ENCODE measurements around the gene LIMCH1. TPM values are rescaled to one million over a fixed set of nuclear protein-coding genes. Genes with fewer than 3 reads are reported as not detected.

LIMCH1 gene
- total RNA-seq, 1 experiment from 2014 or later = 48.4 TPM

DNA sequence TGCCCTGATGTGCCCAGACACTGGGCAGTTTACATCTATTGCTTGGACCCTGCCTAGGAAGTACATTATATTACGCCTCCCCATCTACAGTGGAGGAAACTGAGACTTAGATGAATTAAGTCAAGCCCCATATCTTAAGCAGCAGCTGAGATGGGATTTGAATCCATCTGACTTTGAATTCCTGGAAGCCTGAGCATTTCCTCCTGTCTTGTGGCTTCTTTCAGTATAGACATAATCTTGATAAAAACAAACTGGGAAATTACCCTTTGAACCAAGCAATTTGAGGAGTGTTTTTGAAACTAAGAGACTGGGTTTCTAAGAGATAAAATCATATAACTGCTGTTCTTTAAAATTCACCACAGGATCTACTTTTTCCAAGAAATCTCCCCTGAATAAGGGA, 18.6 kb downstream of the LIMCH1 start:
- intact Hi-C loops (cut with micrococcal nuclease) = no loop called here
- H3K27ac Mint-ChIP-seq (ENCODE audit: low read depth, unreplicated experiment) = no peak overlapping the region
- no peaks in the 10 kb centered on the region for H3K36me3 Mint-ChIP-seq (ENCODE audit: insufficient read depth, unreplicated experiment)
- no peaks in the 10 kb centered on the region for H3K9me3 Mint-ChIP-seq (ENCODE audit: unreplicated experiment)
- H3K4me3 Mint-ChIP-seq (ENCODE audit: unreplicated experiment) = no peak overlapping the region
- no peaks in the 10 kb centered on the region for H3K4me1 Mint-ChIP-seq (ENCODE audit: insufficient read depth, unreplicated experiment)
- DNase-seq (ENCODE audit: unreplicated experiment) = no peak
- ChIA-PET POLR2A (interaction anchor here (1.4 kb wide), 1 partner anchor 19 kb away, joined by 5 read pairs; no protein-coding TSS in a partner anchor), CTCF (no interaction called here)
- BruUV-seq (replicated peaks) = no TSS peak
- TF ChIP-seq, protein P1, sequence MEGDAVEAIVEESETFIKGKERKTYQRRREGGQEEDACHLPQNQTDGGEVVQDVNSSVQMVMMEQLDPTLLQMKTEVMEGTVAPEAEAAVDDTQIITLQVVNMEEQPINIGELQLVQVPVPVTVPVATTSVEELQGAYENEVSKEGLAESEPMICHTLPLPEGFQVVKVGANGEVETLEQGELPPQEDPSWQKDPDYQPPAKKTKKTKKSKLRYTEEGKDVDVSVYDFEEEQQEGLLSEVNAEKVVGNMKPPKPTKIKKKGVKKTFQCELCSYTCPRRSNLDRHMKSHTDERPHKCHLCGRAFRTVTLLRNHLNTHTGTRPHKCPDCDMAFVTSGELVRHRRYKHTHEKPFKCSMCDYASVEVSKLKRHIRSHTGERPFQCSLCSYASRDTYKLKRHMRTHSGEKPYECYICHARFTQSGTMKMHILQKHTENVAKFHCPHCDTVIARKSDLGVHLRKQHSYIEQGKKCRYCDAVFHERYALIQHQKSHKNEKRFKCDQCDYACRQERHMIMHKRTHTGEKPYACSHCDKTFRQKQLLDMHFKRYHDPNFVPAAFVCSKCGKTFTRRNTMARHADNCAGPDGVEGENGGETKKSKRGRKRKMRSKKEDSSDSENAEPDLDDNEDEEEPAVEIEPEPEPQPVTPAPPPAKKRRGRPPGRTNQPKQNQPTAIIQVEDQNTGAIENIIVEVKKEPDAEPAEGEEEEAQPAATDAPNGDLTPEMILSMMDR (IDR thresholded peaks at IDR 0.05; ENCODE audit: unreplicated experiment) = no peak
- H3K27me3 Mint-ChIP-seq (ENCODE audit: insufficient read depth, unreplicated experiment) = no peaks in the 10 kb centered on the region

DNA sequence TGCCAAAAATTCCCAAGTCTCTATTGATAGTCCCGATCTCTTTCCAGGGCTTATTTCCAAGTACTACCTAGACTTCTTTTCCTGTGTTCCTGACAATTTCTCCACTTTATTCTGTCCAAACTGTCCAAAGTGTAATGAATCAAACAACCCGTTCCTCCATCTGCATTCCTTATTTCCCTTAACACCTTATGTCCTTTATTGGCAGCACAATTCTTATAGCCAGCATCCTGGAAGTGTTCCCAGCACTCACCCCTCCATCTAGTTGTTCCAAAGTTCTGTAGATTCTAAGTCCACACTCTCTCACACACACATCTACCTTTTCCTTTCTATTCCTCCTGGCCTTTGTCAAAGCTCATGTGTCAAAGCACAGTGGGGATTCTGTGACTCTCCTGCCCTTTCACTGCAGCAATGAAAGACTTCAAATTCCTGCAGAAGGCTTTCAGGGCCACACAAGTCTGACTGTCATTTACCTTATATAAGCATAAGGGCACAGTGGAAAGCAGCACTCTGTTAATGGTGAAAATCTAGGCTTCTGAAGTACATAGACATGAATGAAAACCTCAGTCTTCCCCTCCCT, 22.1 kb downstream of the LIMCH1 start:
- intact Hi-C loops (cut with micrococcal nuclease) = no loop called here
- Mint-ChIP-seq H3K4me1 (ENCODE audit: insufficient read depth, unreplicated experiment) (no peaks in the 10 kb centered on the region), H3K4me3 (ENCODE audit: unreplicated experiment) (no peak overlapping the region), H3K9me3 (ENCODE audit: unreplicated experiment) (no peaks in the 10 kb centered on the region), H3K36me3 (ENCODE audit: insufficient read depth, unreplicated experiment) (no peaks in the 10 kb centered on the region), H3K27ac (ENCODE audit: low read depth, unreplicated experiment) (no peak overlapping the region), H3K27me3 (ENCODE audit: insufficient read depth, unreplicated experiment) (no peaks in the 10 kb centered on the region)
- TF ChIP-seq, protein P1 (IDR thresholded peaks at IDR 0.05; ENCODE audit: unreplicated experiment) = no peak
- ChIA-PET POLR2A (interaction anchor here (0.6 to 0.7 kb wide), 2 partner anchors 52 to 106 kb away, joined by 3 to 4 read pairs; no protein-coding TSS in a partner anchor), CTCF (interaction anchor here (1.1 kb wide), 1 partner anchor 663 kb away, joined by 3 read pairs; no protein-coding TSS in a partner anchor)
- BruUV-seq (replicated peaks) = no TSS peak
- DNase-seq (ENCODE audit: unreplicated experiment) = no peak

DNA sequence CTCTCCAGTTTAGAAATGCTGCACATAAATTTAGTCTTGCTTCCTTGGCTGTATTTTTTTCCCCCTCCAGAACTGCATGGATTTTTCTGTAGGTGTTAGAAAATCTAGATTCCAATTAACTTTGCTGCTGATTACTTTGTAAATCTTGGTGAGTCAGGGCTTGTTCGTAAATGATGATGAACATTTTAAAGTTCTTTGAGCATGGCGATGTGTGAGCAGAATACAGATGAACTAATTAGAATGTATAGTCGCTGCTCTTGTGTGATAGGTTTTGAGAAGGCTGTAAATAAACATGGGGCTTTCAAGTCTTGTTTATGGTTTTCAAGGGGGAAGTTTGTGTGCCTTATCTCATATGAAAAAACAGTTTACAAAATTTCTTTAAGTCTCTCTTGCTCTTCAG, 23.3 kb downstream of the LIMCH1 start:
- POLR2A ChIA-PET = no interaction called here
- no peak for DNase-seq (ENCODE audit: unreplicated experiment)
- intact Hi-C loops (cut with micrococcal nuclease) = no loop called here
- H3K4me3 Mint-ChIP-seq (ENCODE audit: unreplicated experiment) = no peak overlapping the region
- no TSS peak for BruUV-seq (replicated peaks)
- H3K36me3 Mint-ChIP-seq (ENCODE audit: insufficient read depth, unreplicated experiment) = no peaks in the 10 kb centered on the region
- H3K4me1 Mint-ChIP-seq (ENCODE audit: insufficient read depth, unreplicated experiment) = no peaks in the 10 kb centered on the region
- H3K9me3 Mint-ChIP-seq (ENCODE audit: unreplicated experiment) = no peaks in the 10 kb centered on the region
- no peaks in the 10 kb centered on the region for H3K27me3 Mint-ChIP-seq (ENCODE audit: insufficient read depth, unreplicated experiment)
- TF ChIP-seq, protein P1 (IDR thresholded peaks at IDR 0.05; ENCODE audit: unreplicated experiment) = no peak
- no peak overlapping the region for H3K27ac Mint-ChIP-seq (ENCODE audit: low read depth, unreplicated experiment)
- CTCF ChIA-PET = no interaction called here

DNA sequence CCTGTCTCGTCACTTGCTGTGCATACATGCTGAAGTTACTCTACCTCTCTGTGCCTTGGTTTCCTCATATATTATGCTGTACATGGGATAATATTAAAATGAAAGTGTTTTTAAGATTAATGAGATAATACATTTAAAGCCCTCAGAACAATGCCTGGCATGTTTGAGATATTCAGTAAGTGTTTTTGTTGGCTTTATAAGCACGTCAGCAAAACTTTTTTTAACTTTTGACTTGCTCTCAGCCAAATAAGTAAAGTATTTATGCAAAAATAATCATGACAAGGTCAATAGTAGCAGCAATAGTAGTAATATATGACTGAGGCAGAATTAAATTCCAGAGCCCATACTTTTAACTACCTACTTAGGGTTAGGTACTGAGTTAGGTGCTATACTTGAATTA, 29.2 kb downstream of the LIMCH1 start:
- BruUV-seq (replicated peaks) = no TSS peak
- H3K4me3 Mint-ChIP-seq (ENCODE audit: unreplicated experiment) = no peak overlapping the region
- TF ChIP-seq, protein P1 (IDR thresholded peaks at IDR 0.05; ENCODE audit: unreplicated experiment) = no peak
- no peak overlapping the region for H3K27ac Mint-ChIP-seq (ENCODE audit: low read depth, unreplicated experiment)
- H3K27me3 Mint-ChIP-seq (ENCODE audit: insufficient read depth, unreplicated experiment) = no peaks in the 10 kb centered on the region
- H3K36me3 Mint-ChIP-seq (ENCODE audit: insufficient read depth, unreplicated experiment) = no peaks in the 10 kb centered on the region
- intact Hi-C loops (cut with micrococcal nuclease) = no loop called here
- ChIA-PET CTCF (interaction anchor here (0.8 kb wide), 1 partner anchor 202 kb away, joined by 3 read pairs; no protein-coding TSS in a partner anchor), POLR2A (interaction anchor here (1.1 kb wide), 1 partner anchor 92 kb away, joined by 3 read pairs; no protein-coding TSS in a partner anchor)
- peaks cover 4% of the 10 kb centered on the region for H3K4me1 Mint-ChIP-seq (ENCODE audit: insufficient read depth, unreplicated experiment)
- no peak for DNase-seq (ENCODE audit: unreplicated experiment)
- H3K9me3 Mint-ChIP-seq (ENCODE audit: unreplicated experiment) = no peaks in the 10 kb centered on the region

Data from MCF 10A (cell line).